Karpas-422 (cell line): ENCODE measurements around the gene BANP. TPM values are rescaled to one million over a fixed set of nuclear protein-coding genes. Genes with fewer than 3 reads are reported as not detected.
"Not testable (repeated sequence)": the region's sequence is repeated elsewhere in the genome, so short reads cannot be mapped to it uniquely, and the experiment has no call there.

Experiments
- DNase-seq: peaks from one replicate; pipeline ENCODE4 v3.0.0-alpha.2; 2015
- H2AFZ ChIP-seq: fragments of 200-600 bp; sonication (generic); 2 replicates; pipeline ENCODE4 v1.6.1; 2014; ENCODE audit warnings: antibody characterized with exemption, low read length, mixed read lengths
- H3K27ac ChIP-seq: fragments of 200-600 bp; sonication (generic); 2 replicates; pipeline ENCODE4 v1.5.1; 2014; ENCODE audit warnings: mild to moderate bottlenecking, low read length, moderate library complexity
- H3K27me3 ChIP-seq: fragments of 200-600 bp; sonication (generic); 2 replicates; pipeline ENCODE4 v1.6.1; 2014; ENCODE audit warnings: low read length, mixed read lengths
- H3K36me3 ChIP-seq: fragments of 200-600 bp; sonication (generic); 2 replicates; pipeline ENCODE4 v1.6.1; 2014; ENCODE audit warnings: low read length, mixed read lengths; ENCODE audit not compliant: insufficient read depth
- H3K4me1 ChIP-seq: fragments of 200-600 bp; sonication (generic); 2 replicates; pipeline ENCODE4 v1.6.1; 2014; ENCODE audit warnings: mild to moderate bottlenecking, low read length, mixed read lengths
- H3K4me2 ChIP-seq: fragments of 200-600 bp; sonication (generic); 2 replicates; pipeline ENCODE4 v1.6.1; 2014; ENCODE audit warnings: low read length, low read depth, mild to moderate bottlenecking; ENCODE audit not compliant: poor library complexity, severe bottlenecking
- H3K4me3 ChIP-seq: fragments of 200-600 bp; sonication (generic); 2 replicates; pipeline ENCODE4 v1.5.1; 2014; ENCODE audit warnings: mild to moderate bottlenecking, antibody characterized with exemption, low read length, mixed read lengths
- H3K79me2 ChIP-seq: fragments of 200-600 bp; sonication (generic); 2 replicates; pipeline ENCODE4 v1.6.1; 2014; ENCODE audit warnings: mild to moderate bottlenecking, low read length, mixed read lengths
- H3K9ac ChIP-seq: fragments of 200-600 bp; sonication (generic); 2 replicates; pipeline ENCODE4 v1.6.0; 2014; ENCODE audit warnings: low read length
- H3K9me2 ChIP-seq: fragments of 200-600 bp; sonication (generic), shearing (Covaris generic); replicated peaks from 2 replicates; pipeline ENCODE4 v1.6.0; 2014; ENCODE audit warnings: mild to moderate bottlenecking, low read length, moderate library complexity; ENCODE audit not compliant: insufficient read depth
- H3K9me3 ChIP-seq: fragments of 300-700, 200-600 bp; sonication (generic); 2 replicates; pipeline ENCODE4 v1.6.1; 2014; ENCODE audit warnings: low read length, mixed read lengths
- H4K20me1 ChIP-seq: fragments of 200-600 bp; sonication (generic); 2 replicates; pipeline ENCODE4 v1.6.1; 2014; ENCODE audit warnings: mild to moderate bottlenecking, antibody characterized with exemption, low read length, low read depth; ENCODE audit not compliant: insufficient read depth
- small RNA-seq: library from RNA; depleted of rRNA; stranded (forward); fragments of <200 nt; gene quantifications from one replicate; pipeline ENCODE3, GENCODE V24; 2014
- total RNA-seq: library from RNA; depleted of rRNA; stranded (reverse); fragments of >200 nt; shearing (Covaris generic); gene quantifications from 2 replicates; pipeline ENCODE4 v1.2.3, GENCODE V29; 2014; ENCODE audit warnings: low replicate concordance; rRNA removed

The BANP gene
- total RNA-seq, 1 experiment from 2014 or later: 36.5 TPM

DNA sequence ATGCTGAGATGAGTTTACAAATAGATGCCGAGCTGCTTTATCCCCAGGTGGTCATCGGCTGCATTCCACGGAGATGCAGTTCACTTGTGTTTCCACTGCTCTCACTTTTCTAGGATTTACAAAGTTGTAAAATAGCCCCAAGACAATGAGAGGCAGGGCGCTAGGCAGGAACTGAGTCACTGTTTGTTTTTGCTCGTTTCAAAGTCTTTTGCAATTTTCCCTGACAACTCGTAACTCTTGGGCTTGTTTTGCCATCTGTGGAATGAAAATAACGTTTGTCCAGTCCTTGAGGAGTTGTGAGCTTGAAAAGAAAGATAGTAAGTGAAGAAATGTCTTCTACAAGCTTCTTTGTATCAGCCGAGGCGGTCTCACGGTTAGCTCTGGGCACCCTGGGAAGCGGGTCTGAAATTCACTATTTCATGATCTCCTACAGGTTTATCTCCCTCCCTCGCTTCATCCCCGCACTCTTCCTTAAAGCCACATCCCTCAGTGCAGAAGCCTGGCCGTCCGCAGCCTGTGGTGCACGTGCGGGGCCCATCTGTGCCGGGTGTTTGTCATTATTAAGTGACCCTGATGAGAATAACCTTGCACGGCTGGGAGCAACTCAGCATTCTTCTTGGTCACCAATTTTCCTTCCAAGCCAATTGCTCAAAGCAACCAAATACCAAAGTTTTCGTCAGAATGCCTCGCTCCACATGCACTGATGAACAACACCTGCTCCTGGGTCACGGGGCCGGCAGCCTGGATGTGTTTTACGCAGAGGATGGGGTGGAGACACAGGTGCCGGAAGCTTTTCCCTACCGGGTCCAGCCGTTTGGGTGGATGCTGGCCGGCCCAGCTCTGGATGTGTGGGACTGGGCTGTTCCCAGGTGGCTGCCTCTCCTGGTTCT is 167.9 kb downstream of the BANP start:
- H3K9ac ChIP-seq, H3K79me2 ChIP-seq, H3K4me3 ChIP-seq, H3K27me3 ChIP-seq, H4K20me1 ChIP-seq, H3K9me2 ChIP-seq, H3K4me1 ChIP-seq, DNase-seq, H2AFZ ChIP-seq, H3K9me3 ChIP-seq, H3K27ac ChIP-seq, H3K36me3 ChIP-seq, H3K4me2 ChIP-seq: not testable (repeated sequence)

- not testable (repeated sequence) for H3K27ac ChIP-seq
Measured at GRCh38 chr16:88119881-88120751, 168.9 kb downstream of the BANP start.

DNA sequence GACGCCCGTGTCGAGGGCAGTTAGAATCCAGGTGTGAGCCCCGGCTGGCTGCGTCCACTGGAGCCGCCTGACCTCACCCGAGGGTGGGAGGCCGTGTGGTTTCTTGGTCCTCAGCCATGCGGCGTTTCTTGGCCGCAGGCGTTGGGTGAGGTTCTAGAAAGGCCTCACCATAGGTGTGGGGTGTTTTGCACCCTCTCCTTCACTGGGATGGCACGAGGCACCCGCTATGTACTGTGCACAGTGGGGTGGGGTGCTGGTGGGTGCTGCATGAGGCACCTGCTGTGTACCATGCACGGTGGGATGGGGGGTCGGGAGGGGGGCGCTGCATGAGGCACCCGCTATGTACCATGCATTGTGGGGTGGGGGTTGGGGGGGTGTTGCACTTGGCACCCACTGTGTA is 169.6 kb downstream of the BANP start:
- no peaks in the 10 kb centered on the region for H3K4me1 ChIP-seq
- no peak for DNase-seq
- H3K27ac ChIP-seq: no peak overlapping the region
- H3K36me3 ChIP-seq: no peaks in the 10 kb centered on the region
- H3K4me3 ChIP-seq: no peak overlapping the region
- no peaks in the 10 kb centered on the region for H3K27me3 ChIP-seq
- no peaks in the 10 kb centered on the region for H3K9me3 ChIP-seq
- no peaks in the 10 kb centered on the region for H3K79me2 ChIP-seq
- H3K4me2 ChIP-seq: no peak overlapping the region
- H4K20me1 ChIP-seq: no peaks in the 10 kb centered on the region
- H2AFZ ChIP-seq: no peak overlapping the region
- no peak overlapping the region for H3K9ac ChIP-seq
- H3K9me2 ChIP-seq: no peaks in the 10 kb centered on the region

More at GRCh38 chr16:88119881-88120751, 168.9 kb downstream of the BANP start:
- H3K9me2 ChIP-seq, H3K9ac ChIP-seq, H3K79me2 ChIP-seq, H3K4me3 ChIP-seq, H3K27me3 ChIP-seq, H3K36me3 ChIP-seq, H3K9me3 ChIP-seq, H3K4me1 ChIP-seq, H3K4me2 ChIP-seq, H4K20me1 ChIP-seq, DNase-seq, H2AFZ ChIP-seq: not testable (repeated sequence)

DNA sequence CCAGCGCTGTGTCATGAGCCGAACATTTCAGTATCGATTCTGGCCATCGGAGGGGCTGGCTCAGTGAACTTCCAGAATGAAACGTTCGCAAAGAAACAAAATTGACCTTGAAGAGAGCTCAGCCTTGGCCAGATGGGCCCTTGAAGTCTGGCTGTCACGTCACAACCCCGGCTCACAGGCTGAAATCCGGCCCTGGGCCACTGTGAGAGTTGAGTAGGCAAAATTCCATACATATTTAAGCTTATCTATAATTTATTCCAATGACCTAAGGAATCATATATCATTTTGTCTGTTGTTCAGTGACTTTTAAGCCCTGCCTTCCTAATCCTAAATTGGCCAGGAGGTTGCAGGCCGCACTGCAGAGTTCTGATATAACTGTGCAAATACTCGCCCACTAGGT is 170.2 kb downstream of the BANP start:
- H3K9me3 ChIP-seq, H3K4me1 ChIP-seq, H3K9me2 ChIP-seq, H3K9ac ChIP-seq, H3K79me2 ChIP-seq, H3K36me3 ChIP-seq, H2AFZ ChIP-seq, H3K4me3 ChIP-seq, DNase-seq, H3K27me3 ChIP-seq, H3K4me2 ChIP-seq, H3K27ac ChIP-seq, H4K20me1 ChIP-seq: not testable (repeated sequence)

DNA sequence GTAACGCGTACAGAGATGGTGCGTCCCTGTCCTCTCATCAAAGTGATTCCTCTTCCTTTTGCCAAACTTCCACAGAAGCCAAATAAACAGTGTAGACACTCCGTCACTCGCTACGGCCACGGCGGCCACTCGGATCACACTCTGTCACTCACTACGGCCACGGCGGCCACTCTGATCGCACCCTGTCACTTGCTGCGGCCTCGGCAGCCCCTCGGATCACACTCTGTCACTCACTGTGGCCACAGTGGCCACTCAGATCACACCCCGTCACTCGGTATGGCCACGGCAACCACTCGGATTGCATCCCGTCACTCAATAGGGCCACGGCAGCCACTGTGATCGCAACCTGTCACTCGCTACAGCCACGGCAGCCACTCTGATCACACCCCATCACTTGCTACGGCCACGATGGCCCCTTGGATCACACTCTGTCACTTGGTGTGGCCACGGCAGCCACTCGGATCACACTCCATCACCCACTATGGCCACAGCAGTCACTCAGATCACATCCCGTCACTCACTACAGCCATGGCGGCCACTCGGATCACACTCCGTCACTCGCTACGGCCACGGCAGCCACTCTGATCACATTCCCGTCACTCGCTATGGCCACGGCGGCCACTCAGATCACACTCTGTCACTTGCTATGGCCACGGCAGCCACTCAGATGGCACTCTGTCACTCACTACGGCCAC is 170.8 kb downstream of the BANP start:
- no peaks in the 10 kb centered on the region for H3K4me1 ChIP-seq
- no peaks in the 10 kb centered on the region for H3K79me2 ChIP-seq
- no peak overlapping the region for H3K27ac ChIP-seq
- no peak overlapping the region for H3K4me2 ChIP-seq
- no peaks in the 10 kb centered on the region for H3K9me3 ChIP-seq
- no peaks in the 10 kb centered on the region for H3K9me2 ChIP-seq
- H2AFZ ChIP-seq: no peak overlapping the region
- DNase-seq: no peak
- no peak overlapping the region for H3K4me3 ChIP-seq
- H3K36me3 ChIP-seq: no peaks in the 10 kb centered on the region
- H4K20me1 ChIP-seq: no peaks in the 10 kb centered on the region
- no peak overlapping the region for H3K9ac ChIP-seq
- no peaks in the 10 kb centered on the region for H3K27me3 ChIP-seq

Small RNA genes within 50 kb of the gene (small RNA-seq; reads per million reads assigned to genes)
- not detected for gene AC127455.1

Other genes starting within 250 kb of the BANP start
- 21.1 and 30.1 TPM in 2 replicates for gene KLHDC4, start 185.4 kb upstream of the BANP start, total RNA-seq
- 163 and 177 TPM in 2 replicates for gene SLC7A5, start 81.9 kb upstream of the BANP start, total RNA-seq
- gene CA5A, start 14.9 kb upstream of the BANP start, total RNA-seq: not detected in 2 replicates